H1 (cell line): ENCODE measurements around the gene SLC24A4. TPM values are rescaled to one million over a fixed set of nuclear protein-coding genes. Genes with fewer than 3 reads are reported as not detected.

Experiments used
- BRCA1 ChIP-seq: IDR thresholded peaks from 2 replicates; pipeline ENCODE4 v1.6.1; 2012; ENCODE audit warnings: low read depth, low read length, improper control_type of control experiment
- GABPA ChIP-seq: IDR thresholded peaks from 2 replicates; pipeline ENCODE4 v1.6.1; 2011; ENCODE audit warnings: mild to moderate bottlenecking, low read length, moderate library complexity, borderline replicate concordance; ENCODE audit not compliant: insufficient read depth
- MAX ChIP-seq: IDR thresholded peaks from 2 replicates; pipeline ENCODE4 v1.6.1; 2012; ENCODE audit warnings: inconsistent platforms
- polyA plus RNA-seq, 7 experiments: library from polyadenylated mRNA; depleted of rRNA in 3 of 7; stranded (reverse) in 5 of 7; unstranded in 2 of 7; fragments of >200 nt in 5 of 7; fragments of 200-250 nt in 2 of 7; gene quantifications; 1 replicate in 5 of 7; 2 replicates in 1 of 7; 4 replicates in 1 of 7; pipeline versions ENCODE4 v1.2.1 to v1.2.3, GENCODE V29; 2011 to 2013; ENCODE audit warnings: missing spikeins in 2 of 7, mixed read lengths in 2 of 7
- total RNA-seq: library from RNA; stranded (reverse); fragmentation: NEBNext Ultra II Directional; extraction: Animal tissue kit (Norgen Biotek cat#: 25700); gene quantifications from 2 replicates; pipeline ENCODE4 v1.2.1, GENCODE V29; 2021

SLC24A4 gene
- total and polyA plus RNA-seq, 2 of the 8 experiments (the other 6 are each of a cell fraction or from before 2014, with no cell fraction given) = 0.27 to 0.89 TPM

GRCh38 chr14:92316937-92317336 lies 6.0 kb upstream of the SLC24A4 start (continued):
- no peak for TF ChIP-seq GABPA
- TF ChIP-seq BRCA1 = no peak
- TF ChIP-seq MAX = no peak
